ENCODE data around the gene METTL15. TPM values are rescaled to one million over a fixed set of nuclear protein-coding genes. Genes with fewer than 3 reads are reported as not detected.
A peak's percentile ranks its signal among the peaks of the same experiment; 100 is the strongest.

Gene METTL15
- total RNA-seq, 4 donors from 2014 or later, result 9.2 to 22.5 (median 19.2) TPM

- DNase-seq, result no peak
- Histone ChIP-seq H3K4me1 (peaks cover 2 to 21% (median 19%) of the 10 kb centered on the region in 4 donors), H3K4me3 (no peak overlapping the region), H3K9me3 (no peaks in the 10 kb centered on the region), H3K27ac (no peak overlapping the region), H3K36me3 (no peaks in the 10 kb centered on the region), H3K27me3 (no peaks in the 10 kb centered on the region)
- TF ChIP-seq CTCF (IDR thresholded peaks at IDR 0.05) (no peak), EP300 (IDR thresholded peaks at IDR 0.05; ENCODE audit: low read depth) (no peak), POLR2A (IDR thresholded peaks at IDR 0.05) (no peak), POLR2AphosphoS5 (IDR thresholded peaks at IDR 0.05) (no peak)
- 96% methylated on average over 4 of the region's 4 CpGs for WGBS, 2 donors (ENCODE audit: low coverage in 1 of 2)
- intact Hi-C loops (cut with DNase I; ENCODE audit: low total_unique reads) (no loop called here), in situ Hi-C loops (cut with MboI; ENCODE audit: low pct_ligation_motif_present in 1 of 4, low pct_unique_long_range_greater_than_20kb in 1 of 4, low sequenced_read_pairs in 3 of 4) (no loop called here)
Measured at GRCh38 chr11:28114116-28114515, 5.9 kb downstream of the METTL15 start.

DNA sequence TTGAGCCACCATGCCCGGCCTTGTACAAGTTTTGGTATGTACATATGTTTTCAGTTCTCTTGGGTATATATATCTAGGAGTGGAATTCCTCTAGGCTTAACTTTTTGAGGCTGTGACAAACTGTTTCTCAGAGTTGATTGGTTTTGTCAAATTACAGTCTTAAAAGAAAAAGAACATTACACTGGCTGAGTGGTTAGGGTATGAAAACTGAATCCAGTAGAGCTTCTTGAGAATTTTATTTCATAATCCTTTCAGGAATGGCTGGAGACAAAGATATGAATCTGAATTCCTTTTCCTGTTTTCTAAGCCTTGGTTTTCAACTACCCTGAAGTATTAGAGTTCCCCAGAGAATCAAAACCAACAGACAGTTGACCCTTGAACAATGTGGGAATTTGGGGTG, 6.5 kb downstream of the METTL15 start:
- Histone ChIP-seq H3K27me3 (no peaks in the 10 kb centered on the region), H3K27ac (no peak overlapping the region), H3K4me1 (peaks cover 0 to 15% (median 13%) of the 10 kb centered on the region in 4 donors), H3K4me3 (no peak overlapping the region), H3K9me3 (no peaks in the 10 kb centered on the region), H3K36me3 (no peaks in the 10 kb centered on the region)
- no peak for DNase-seq
- intact Hi-C loops (cut with DNase I; ENCODE audit: low total_unique reads) (no loop called here), in situ Hi-C loops (cut with MboI; ENCODE audit: low pct_ligation_motif_present in 1 of 4, low pct_unique_long_range_greater_than_20kb in 1 of 4, low sequenced_read_pairs in 3 of 4) (no loop called here)
- 88 to 89% methylated on average over 1 of the region's 1 CpG for WGBS, 2 donors (ENCODE audit: low coverage in 1 of 2)
- no peak for TF ChIP-seq POLR2AphosphoS5 (IDR thresholded peaks at IDR 0.05)
- TF ChIP-seq EP300 (IDR thresholded peaks at IDR 0.05; ENCODE audit: low read depth), result no peak
- no peak for TF ChIP-seq POLR2A (IDR thresholded peaks at IDR 0.05)
- TF ChIP-seq CTCF (IDR thresholded peaks at IDR 0.05), result no peak

GRCh38 chr11:28117712-28118111, 9.5 kb downstream of the METTL15 start:
- intact Hi-C loops (cut with DNase I; ENCODE audit: low total_unique reads), result no loop called here

DNA sequence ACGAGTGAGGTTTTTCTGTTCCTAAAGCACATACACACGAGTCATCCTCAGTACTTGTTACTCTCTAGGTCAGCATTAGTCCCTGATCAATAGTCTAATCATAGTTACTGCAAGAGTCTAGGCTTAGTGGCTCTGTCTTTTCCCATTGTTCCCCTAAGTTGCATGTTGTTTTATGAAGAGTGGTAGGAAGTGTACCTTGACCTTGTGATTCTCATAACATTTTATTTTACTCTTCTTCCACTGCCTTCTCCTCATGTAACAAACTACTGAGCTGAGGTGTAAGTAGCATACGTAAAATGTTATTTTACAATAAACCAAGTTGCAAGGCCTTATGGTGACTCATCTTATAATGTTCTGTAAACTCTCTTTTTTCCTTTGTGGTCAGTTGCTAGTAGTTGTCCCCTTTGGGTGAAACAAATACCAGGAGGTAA, 15.0 kb downstream of the METTL15 start:
- Histone ChIP-seq H3K36me3 (peaks cover 0 to 5% (median 0%) of the 10 kb centered on the region in 4 donors), H3K9me3 (no peaks in the 10 kb centered on the region), H3K4me3 (no peak overlapping the region), H3K27me3 (no peaks in the 10 kb centered on the region), H3K4me1 (peaks cover 0 to 15% (median 4%) of the 10 kb centered on the region in 4 donors), H3K27ac (peak overlapping the region in 2 of 4 donors; percentile 8 to 17)
- WGBS, 2 donors (ENCODE audit: low coverage in 1 of 2), result 64 to 71% methylated on average over 2 to 3 of the region's 3 CpGs
- DNase-seq, result no peak
- in situ Hi-C loops (cut with MboI; ENCODE audit: low pct_ligation_motif_present in 1 of 4, low pct_unique_long_range_greater_than_20kb in 1 of 4, low sequenced_read_pairs in 3 of 4), result no loop called here
- intact Hi-C loops (cut with DNase I; ENCODE audit: low total_unique reads), result no loop called here
- TF ChIP-seq EP300 (IDR thresholded peaks at IDR 0.05; ENCODE audit: low read depth) (no peak), CTCF (IDR thresholded peaks at IDR 0.05) (no peak), POLR2A (IDR thresholded peaks at IDR 0.05) (no peak), POLR2AphosphoS5 (IDR thresholded peaks at IDR 0.05) (no peak)

More at GRCh38 chr11:28117712-28118111, 9.5 kb downstream of the METTL15 start:
- no peak overlapping the region for H3K27ac ChIP-seq
- H3K9me3 ChIP-seq, result no peaks in the 10 kb centered on the region
- H3K36me3 ChIP-seq, result no peaks in the 10 kb centered on the region
- no peak for DNase-seq
- H3K4me3 ChIP-seq, result no peak overlapping the region
- no peaks in the 10 kb centered on the region for H3K27me3 ChIP-seq
- in situ Hi-C loops (cut with MboI; ENCODE audit: low pct_ligation_motif_present in 1 of 4, low pct_unique_long_range_greater_than_20kb in 1 of 4, low sequenced_read_pairs in 3 of 4), result no loop called here
- WGBS, 2 donors (ENCODE audit: low coverage in 1 of 2), result 95 to 100% methylated on average over 4 of the region's 4 CpGs
- TF ChIP-seq CTCF (IDR thresholded peaks at IDR 0.05), result no peak
- TF ChIP-seq EP300 (IDR thresholded peaks at IDR 0.05; ENCODE audit: low read depth), result no peak
- no peak for TF ChIP-seq POLR2A (IDR thresholded peaks at IDR 0.05)
- no peak for TF ChIP-seq POLR2AphosphoS5 (IDR thresholded peaks at IDR 0.05)
- H3K4me1 ChIP-seq, result peaks cover 0 to 8% (median 1%) of the 10 kb centered on the region in 4 donors

Measured in transverse colon (tissue), 4 donors.